GM21576 (cell line): Measurements from ENCODE around the gene GARIN3.
"Not testable (repeated sequence)": the region's sequence is repeated elsewhere in the genome, so short reads cannot be mapped to it uniquely, and the experiment has no call there.

Experiments
- ATAC-seq: cut with Tn5 transposase; IDR thresholded peaks from one replicate; pipeline ENCODE4 v1.9.1; 2021; ENCODE audit warnings: mild to moderate bottlenecking, moderate library complexity; ENCODE audit not compliant: unreplicated experiment

The GARIN3 gene

GRCh38 chr5:157186309-157187045 lies 20.4 kb upstream of the GARIN3 start:
- ATAC-seq: no peak

GRCh38 chr5:157185122-157185521 lies 19.1 kb upstream of the GARIN3 start:
- ATAC-seq: not testable (repeated sequence)

- no peak for ATAC-seq
These were observed 18.1 kb upstream of the GARIN3 start for GRCh38 chr5:157184117-157184670.

DNA sequence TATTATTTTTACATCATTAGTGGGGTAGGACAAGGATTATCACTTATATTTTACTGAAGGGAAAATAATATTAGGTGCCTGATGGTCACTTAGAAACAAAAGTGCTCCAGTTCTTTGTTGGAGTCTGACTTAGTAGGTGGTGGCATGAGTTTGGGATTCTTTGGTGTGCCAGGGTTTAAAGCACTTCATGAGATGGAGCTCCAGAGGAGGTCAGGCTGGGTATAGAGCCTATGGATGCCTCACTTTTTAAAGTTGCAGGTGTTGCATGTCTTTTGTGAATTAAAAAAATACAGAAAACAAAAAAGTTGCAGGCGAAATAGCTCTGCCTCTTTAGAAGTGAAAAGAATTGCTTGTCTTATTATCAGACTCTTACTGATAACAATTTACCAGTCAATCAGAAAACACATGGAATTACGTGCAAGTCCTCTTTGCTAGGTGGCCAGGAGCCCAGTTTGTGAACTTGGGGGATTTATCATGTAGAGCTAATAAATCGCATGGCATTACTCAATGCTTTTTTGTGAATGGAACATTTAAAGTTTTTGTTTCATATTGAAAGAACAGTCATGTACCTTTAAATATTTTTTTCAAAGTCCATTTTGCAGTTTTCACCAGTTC lies 16.2 kb upstream of the GARIN3 start:
- no peak for ATAC-seq

DNA sequence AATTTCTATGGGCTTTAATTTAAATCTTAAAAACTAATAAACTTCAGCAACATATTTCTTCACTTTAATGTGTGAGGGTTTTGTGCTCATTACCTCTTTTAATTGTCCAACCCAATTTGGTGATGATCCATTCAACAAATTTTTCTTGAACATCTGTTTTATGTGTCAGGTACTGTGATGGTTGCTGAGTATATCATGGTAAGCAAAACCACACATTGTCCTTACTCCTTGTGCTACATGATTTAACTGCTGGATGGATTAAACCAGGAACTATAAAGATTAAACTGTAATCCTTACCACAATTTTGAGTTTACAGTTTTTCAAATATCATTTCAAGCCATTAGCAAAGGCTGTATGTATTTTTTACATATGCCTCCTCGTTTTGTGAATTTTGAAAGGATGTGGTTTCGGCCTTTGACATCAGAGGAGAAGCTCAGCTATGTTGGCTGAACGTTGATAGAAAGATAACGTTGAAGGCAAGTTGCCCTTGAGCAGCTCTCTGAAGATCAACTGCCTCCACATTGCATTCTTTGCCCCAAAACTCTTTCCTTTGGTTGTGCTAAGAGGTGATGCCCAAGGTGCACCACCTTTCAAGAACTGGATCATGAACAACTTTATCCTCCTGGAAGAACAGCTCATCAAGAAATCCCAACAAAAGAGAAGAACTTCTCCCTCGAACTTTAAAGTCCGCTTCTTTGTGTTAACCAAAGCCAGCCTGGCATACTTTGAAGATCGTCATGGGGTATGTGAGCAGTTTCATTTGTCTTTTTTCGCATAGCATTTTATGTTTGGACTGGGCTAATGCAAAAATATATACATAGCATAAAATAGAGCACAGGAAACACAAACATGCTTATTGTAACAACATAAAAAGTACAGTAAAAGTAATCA lies 14.6 kb upstream of the GARIN3 start, which contains the start of gene ITK:
TSS of gene ITK (plus strand) at position 467 of the 891 bp plus-strand sequence. CDS start at position 605, 138 bp downstream.
- no peak for ATAC-seq

- ATAC-seq: no peak
These were observed 12.9 kb upstream of the GARIN3 start for GRCh38 chr5:157178966-157179365.

DNA sequence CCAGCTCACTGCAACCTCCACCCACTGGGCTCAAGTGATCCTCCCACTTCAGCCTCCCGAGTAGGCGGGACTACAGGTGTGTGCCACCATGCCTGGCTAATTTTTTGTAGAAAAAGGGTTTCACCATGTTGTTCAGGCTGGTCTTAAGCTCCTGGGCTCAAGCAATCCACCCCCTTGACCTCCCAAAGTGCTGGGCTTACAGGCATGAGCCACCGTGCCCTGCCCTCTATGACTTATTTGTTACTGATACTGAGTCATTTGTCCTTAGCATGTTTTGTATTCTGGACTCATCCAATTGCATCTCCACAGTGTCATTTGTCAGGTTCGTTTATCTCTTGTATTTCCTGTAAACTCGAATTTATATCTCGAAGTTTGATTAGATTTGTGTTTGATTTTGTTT lies 11.9 kb upstream of the GARIN3 start:
- no peak for ATAC-seq

- no peak for ATAC-seq
These were observed 9.1 kb upstream of the GARIN3 start for GRCh38 chr5:157175071-157175612.

GRCh38 chr5:157172403-157172802 lies 6.3 kb upstream of the GARIN3 start:
- peak; percentile 99 for ATAC-seq

GRCh38 chr5:157168286-157168685 lies 2.2 kb upstream of the GARIN3 start:
- ATAC-seq: no peak

DNA sequence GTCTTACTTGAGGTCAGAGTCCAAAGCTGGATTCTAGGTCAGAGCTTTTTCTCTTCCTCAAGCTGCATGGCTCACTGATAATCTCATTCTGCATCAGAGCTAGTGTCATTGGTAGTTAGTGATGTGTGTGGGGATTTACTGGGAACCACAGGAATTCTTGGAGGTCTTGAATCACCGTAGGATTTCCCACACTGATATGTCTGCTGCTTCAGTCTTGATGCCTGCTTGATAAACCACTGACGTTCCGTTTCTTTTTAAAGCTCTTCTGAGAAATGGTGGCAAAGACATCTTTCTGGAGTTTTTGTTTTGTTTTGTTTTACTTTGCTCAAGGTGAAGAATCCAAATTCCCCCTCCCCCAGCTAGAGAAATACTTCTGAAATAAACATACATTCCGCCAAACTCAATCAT lies 1.2 kb upstream of the GARIN3 start:
- ATAC-seq: no peak

- ATAC-seq: no peak
These were observed 396 bp downstream of the GARIN3 start for GRCh38 chr5:157165668-157166067.

DNA sequence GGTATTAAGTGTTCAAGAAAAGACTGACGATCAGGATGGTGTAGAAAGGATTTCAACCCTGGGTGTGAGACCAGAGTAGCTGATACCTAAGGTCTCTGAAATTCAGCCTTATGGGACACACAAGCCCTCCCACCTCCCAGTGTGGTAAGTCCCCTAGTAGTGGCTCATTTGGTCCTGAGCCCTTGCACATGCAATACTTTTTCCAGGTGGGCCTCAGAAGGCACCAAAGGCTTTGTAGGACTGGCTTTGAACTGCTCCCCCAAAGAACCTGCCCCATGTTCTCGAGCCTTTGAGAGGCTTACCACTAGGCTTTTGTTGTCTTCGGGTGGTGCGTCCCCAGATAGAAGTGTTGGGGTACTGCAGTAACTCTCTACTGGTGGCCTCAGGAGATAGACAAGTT lies 803 bp downstream of the GARIN3 start:
- ATAC-seq: no peak

GRCh38 chr5:157164521-157164920 lies 1.5 kb downstream of the GARIN3 start:
- no peak for ATAC-seq

GRCh38 chr5:157162919-157163510 lies 3.0 kb downstream of the GARIN3 start:
- ATAC-seq: no peak

GRCh38 chr5:157161996-157162395 lies 4.1 kb downstream of the GARIN3 start:
- ATAC-seq: no peak

GRCh38 chr5:157160001-157160400 lies 6.1 kb downstream of the GARIN3 start:
- no peak for ATAC-seq

DNA sequence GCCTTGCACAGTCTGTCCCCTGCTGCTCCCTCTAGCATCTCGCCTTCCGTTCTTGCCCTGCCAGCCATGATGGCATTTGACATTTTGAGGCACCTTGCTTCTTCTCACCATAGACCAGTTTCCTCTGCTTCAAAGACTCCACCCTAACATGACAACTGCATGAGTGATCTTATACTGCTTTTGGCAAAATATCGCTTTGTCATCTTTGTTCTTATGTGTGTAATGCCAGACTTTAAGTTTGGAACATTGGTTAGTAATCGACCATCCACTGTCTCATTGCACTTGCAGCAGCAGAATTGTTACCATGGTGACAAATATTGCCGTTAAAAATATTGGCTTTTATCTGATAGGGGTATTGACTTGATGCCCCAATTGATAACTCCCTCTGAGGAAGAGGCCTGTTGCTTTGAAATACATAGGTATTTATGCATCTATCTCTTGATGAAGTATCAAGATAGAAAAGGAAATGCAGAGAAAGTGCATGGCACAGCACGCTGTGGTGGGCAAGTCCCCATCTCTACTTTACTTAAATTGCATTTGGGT lies 6.8 kb downstream of the GARIN3 start:
- no peak for ATAC-seq

DNA sequence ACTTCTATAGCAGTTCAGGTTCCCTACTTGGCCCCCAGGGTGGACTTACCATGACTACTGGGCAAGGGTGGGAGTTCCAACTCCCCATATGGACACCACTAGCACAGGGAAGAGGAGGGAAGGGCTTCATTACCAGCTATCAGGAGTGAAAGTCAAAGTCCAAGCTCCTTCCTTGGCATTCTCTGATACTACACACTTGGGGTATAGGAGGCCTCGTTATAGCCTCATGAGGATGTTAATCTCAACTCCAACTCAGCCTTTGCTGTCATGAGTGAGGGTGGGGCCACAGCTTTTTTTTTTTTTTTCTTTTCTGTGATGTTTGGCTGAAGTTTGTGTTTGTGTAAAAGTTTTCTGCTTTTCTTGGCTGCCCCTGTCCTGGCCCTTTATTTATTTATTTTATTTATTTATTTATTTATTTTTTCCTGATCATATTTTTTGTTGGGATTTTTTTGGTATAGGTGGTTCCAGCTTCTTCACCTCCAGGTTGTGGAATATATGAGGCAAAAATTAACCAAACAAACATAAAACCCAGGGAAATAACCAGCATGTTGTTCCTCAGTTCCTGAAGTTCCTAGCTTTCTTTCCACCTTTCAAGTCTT lies 8.7 kb downstream of the GARIN3 start:
- no peak for ATAC-seq

DNA sequence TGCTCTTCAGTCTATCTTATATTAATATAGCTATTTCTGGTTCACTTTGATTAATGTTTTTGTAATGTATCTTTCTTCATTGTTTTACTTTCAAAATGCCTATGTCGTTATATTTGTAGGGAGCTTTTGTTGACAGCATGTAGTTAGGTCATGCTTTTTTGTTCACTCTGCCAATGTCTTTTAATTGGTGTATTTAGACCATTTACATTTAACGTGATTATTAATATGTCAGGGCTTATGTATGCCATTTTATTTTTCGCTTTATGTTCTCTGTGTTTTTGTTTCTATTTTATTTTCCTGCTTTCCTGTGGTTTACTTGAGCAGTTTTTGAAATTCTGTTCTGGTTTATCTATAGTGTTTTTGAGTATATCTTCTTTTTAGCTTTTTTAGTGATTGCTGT lies 10.8 kb downstream of the GARIN3 start:
- no peak for ATAC-seq
